ENCODE results near the gene CD300LF. TPM values are rescaled to one million over a fixed set of nuclear protein-coding genes. Genes with fewer than 3 reads are reported as not detected.

Gene CD300LF
- total RNA-seq, 1 experiment from 2014 or later: not detected

- no peak for TF ChIP-seq HMGXB4 (CRISPR knock-in tag; IDR thresholded peaks at IDR 0.05)
Observed at GRCh38 chr17:74654742-74655141, 58.0 kb downstream of the CD300LF start (continued).

- peaks cover 38% of the 10 kb centered on the region for H3K27me3 Mint-ChIP-seq (ENCODE audit: low read depth)
Observed at GRCh38 chr17:74652020-74652419, 60.7 kb downstream of the CD300LF start.

GRCh38 chr17:74649909-74650308 is 62.8 kb downstream of the CD300LF start:
- ATAC-seq (no peak), DNase-seq (ENCODE audit: low spot score) (no peak)
- Mint-ChIP-seq H3K27ac (no peak overlapping the region), H3K4me3 (no peak overlapping the region), H3K36me3 (no peaks in the 10 kb centered on the region), H3K27me3 (ENCODE audit: low read depth) (peaks cover 38% of the 10 kb centered on the region), H3K9me3 (no peaks in the 10 kb centered on the region), H3K4me1 (0 out of 2 replicates have a peak, but pooled peaks cover 4% of the 10 kb centered on the region)
- CTCF ChIA-PET: interaction anchor here (1.1 kb wide), 1 partner anchor 84 kb away, joined by 3 read pairs; no protein-coding TSS in a partner anchor
- POLR2A ChIA-PET: no interaction called here
- TF ChIP-seq CREB1 (CRISPR knock-in tag; IDR thresholded peaks at IDR 0.05) (no peak), USF1 (CRISPR knock-in tag; IDR thresholded peaks at IDR 0.05) (no peak), ZNF532 (CRISPR knock-in tag; IDR thresholded peaks at IDR 0.05; ENCODE audit: borderline replicate concordance) (no peak), SMAD4 (CRISPR knock-in tag; IDR thresholded peaks at IDR 0.05) (no peak), AR (CRISPR knock-in tag; IDR thresholded peaks at IDR 0.05) (no peak), SOX15 (CRISPR knock-in tag; IDR thresholded peaks at IDR 0.05) (no peak), OVOL2 (CRISPR knock-in tag; IDR thresholded peaks at IDR 0.05; ENCODE audit: borderline replicate concordance) (no peak), ATF2 (CRISPR knock-in tag; IDR thresholded peaks at IDR 0.05; ENCODE audit: borderline replicate concordance, low read depth) (no peak), HMGXB4 (CRISPR knock-in tag; IDR thresholded peaks at IDR 0.05) (no peak)

More at GRCh38 chr17:74652020-74652419, 60.7 kb downstream of the CD300LF start:
- Mint-ChIP-seq H3K4me3 (no peak overlapping the region), H3K27ac (no peak overlapping the region), H3K4me1 (no peaks in the 10 kb centered on the region), H3K36me3 (no peaks in the 10 kb centered on the region), H3K9me3 (no peaks in the 10 kb centered on the region)
- no peak for DNase-seq (ENCODE audit: low spot score)
- no peak for ATAC-seq
- TF ChIP-seq ELF4 (CRISPR knock-in tag; IDR thresholded peaks at IDR 0.05; ENCODE audit: low read depth) (no peak), GABPB1 (CRISPR knock-in tag; IDR thresholded peaks at IDR 0.05) (no peak), ZMAT4 (CRISPR knock-in tag; IDR thresholded peaks at IDR 0.05) (no peak), IRF2 (CRISPR knock-in tag; IDR thresholded peaks at IDR 0.05; ENCODE audit: borderline replicate concordance, low read depth) (no peak), ZNF232 (CRISPR knock-in tag; IDR thresholded peaks at IDR 0.05) (no peak), SMAD4 (CRISPR knock-in tag; IDR thresholded peaks at IDR 0.05) (no peak), NFATC4 (CRISPR knock-in tag; IDR thresholded peaks at IDR 0.05) (no peak), EMX1 (CRISPR knock-in tag; IDR thresholded peaks at IDR 0.05) (no peak), IRF1 (CRISPR knock-in tag; IDR thresholded peaks at IDR 0.05) (no peak), USF1 (CRISPR knock-in tag; IDR thresholded peaks at IDR 0.05) (no peak)
- CTCF ChIA-PET: interaction anchor here (0.7 to 1.9 kb wide), 2 partner anchors 19 to 84 kb away, joined by 3 to 5 read pairs; partner anchors contain the start of gene RAB37
- POLR2A ChIA-PET: interaction anchor here (0.5 kb wide), 1 partner anchor 80 kb away, joined by 4 read pairs; no protein-coding TSS in a partner anchor
